Ovary (tissue), 3 donors: ENCODE measurements around the gene MAP3K1.

ENCODE experiments used
- CTCF ChIP-seq, 3 donors: fragments of 450-650 bp in 2 of 3; fragments of 200-600 bp in 1 of 3; IDR thresholded peaks; one replicate each; pipeline versions ENCODE4 v1.5.1 to v1.8.0; 2016 to 2022; ENCODE audit warnings: antibody characterized with exemption in 3 of 3, mild to moderate bottlenecking in 1 of 3
- POLR2A ChIP-seq: fragments of 450-650 bp; IDR thresholded peaks from one replicate; pipeline ENCODE4 v1.6.1; 2017; ENCODE audit warnings: antibody characterized with exemption, mild to moderate bottlenecking, moderate library complexity
- donor health status: DM: no; HTN: no; CAD: no.

- no peak for TF ChIP-seq CTCF (IDR thresholded peaks at IDR 0.05)
- TF ChIP-seq POLR2A: no peak
Measured at GRCh38 chr5:56824019-56824418, 8.7 kb downstream of the MAP3K1 start.
